Upper lobe of right lung (tissue), 1 donor: ENCODE measurements around the gene ERC2. TPM values are rescaled to one million over a fixed set of nuclear protein-coding genes. Genes with fewer than 3 reads are reported as not detected.
A peak's percentile ranks its signal among the peaks of the same experiment; 100 is the strongest.

Experiments
- ATAC-seq: fragments of 200-7000 bp; cut with Tn5 transposase; one replicate; pipeline ENCODE4 v1.9.1; 2020; ENCODE audit warnings: mild to moderate bottlenecking, moderate library complexity
- DNase-seq: peaks from one replicate; pipeline ENCODE4 v3.0.0-alpha.2; 2020
- H3K27ac ChIP-seq: fragments of 200-600 bp; one replicate; pipeline ENCODE4 v1.8.0; 2022
- H3K27me3 ChIP-seq: fragments of 200-600 bp; one replicate; pipeline ENCODE4 v1.8.0; 2022; ENCODE audit warnings: mild to moderate bottlenecking
- H3K36me3 ChIP-seq: fragments of 200-600 bp; one replicate; pipeline ENCODE4 v1.8.0; 2022
- H3K4me1 ChIP-seq: fragments of 200-600 bp; one replicate; pipeline ENCODE4 v1.8.0; 2022
- H3K4me3 ChIP-seq: fragments of 200-600 bp; one replicate; pipeline ENCODE4 v1.8.0; 2022; ENCODE audit warnings: mild to moderate bottlenecking
- H3K9me3 ChIP-seq: fragments of 200-600 bp; one replicate; pipeline ENCODE4 v1.8.0; 2022
- intact Hi-C: fragments of 100-400 bp; cut with DNase I; formaldehyde crosslinking; loops from one replicate; pipeline ENCODE4 v1.11.0; 2022
- total RNA-seq: library from RNA; stranded (reverse); fragmentation: NEBNext Ultra II Directional; extraction: Animal tissue kit (Norgen Biotek cat#: 25700); gene quantifications from one replicate; pipeline ENCODE4 v1.2.1, GENCODE V29; 2021
- TF ChIP-seq, protein P1 (sequence below): fragments of 200-600 bp; IDR thresholded peaks from one replicate; pipeline ENCODE4 v1.8.0; 2022; ENCODE audit warnings: antibody characterized with exemption
- donor health status: DM: no; HTN: yes; CAD: no; lungs with severe emphysema.

ERC2 gene
- total RNA-seq, 1 donor from 2014 or later, result 1.4 TPM

DNA sequence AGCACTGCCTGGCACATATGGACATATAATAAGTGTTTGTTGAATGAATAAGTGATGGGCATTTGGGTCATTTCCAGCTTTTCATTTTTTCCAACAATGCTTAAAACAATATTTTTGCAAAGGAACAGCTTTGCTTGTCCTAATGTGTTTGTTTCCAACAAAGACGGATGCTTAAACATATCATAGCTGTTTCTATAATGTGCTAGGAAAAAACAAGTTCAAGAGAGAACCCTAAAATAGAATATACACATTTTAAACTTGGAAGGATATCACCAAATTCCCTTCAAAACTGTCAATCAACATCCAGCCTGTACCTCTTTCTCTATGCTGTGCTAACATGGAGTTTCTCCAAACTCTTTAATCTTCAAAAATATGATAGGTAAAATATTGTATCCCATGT is 756.6 kb downstream of the ERC2 start:
- Histone ChIP-seq H3K4me3 (no peak overlapping the region), H3K27ac (no peak overlapping the region), H3K4me1 (no peaks in the 10 kb centered on the region), H3K9me3 (no peaks in the 10 kb centered on the region), H3K36me3 (no peaks in the 10 kb centered on the region), H3K27me3 (peaks cover 4% of the 10 kb centered on the region)
- TF ChIP-seq, protein P1, sequence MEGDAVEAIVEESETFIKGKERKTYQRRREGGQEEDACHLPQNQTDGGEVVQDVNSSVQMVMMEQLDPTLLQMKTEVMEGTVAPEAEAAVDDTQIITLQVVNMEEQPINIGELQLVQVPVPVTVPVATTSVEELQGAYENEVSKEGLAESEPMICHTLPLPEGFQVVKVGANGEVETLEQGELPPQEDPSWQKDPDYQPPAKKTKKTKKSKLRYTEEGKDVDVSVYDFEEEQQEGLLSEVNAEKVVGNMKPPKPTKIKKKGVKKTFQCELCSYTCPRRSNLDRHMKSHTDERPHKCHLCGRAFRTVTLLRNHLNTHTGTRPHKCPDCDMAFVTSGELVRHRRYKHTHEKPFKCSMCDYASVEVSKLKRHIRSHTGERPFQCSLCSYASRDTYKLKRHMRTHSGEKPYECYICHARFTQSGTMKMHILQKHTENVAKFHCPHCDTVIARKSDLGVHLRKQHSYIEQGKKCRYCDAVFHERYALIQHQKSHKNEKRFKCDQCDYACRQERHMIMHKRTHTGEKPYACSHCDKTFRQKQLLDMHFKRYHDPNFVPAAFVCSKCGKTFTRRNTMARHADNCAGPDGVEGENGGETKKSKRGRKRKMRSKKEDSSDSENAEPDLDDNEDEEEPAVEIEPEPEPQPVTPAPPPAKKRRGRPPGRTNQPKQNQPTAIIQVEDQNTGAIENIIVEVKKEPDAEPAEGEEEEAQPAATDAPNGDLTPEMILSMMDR, result no peak
- intact Hi-C loops, result no loop called here
- ATAC-seq (no peak), DNase-seq (no peak)

DNA sequence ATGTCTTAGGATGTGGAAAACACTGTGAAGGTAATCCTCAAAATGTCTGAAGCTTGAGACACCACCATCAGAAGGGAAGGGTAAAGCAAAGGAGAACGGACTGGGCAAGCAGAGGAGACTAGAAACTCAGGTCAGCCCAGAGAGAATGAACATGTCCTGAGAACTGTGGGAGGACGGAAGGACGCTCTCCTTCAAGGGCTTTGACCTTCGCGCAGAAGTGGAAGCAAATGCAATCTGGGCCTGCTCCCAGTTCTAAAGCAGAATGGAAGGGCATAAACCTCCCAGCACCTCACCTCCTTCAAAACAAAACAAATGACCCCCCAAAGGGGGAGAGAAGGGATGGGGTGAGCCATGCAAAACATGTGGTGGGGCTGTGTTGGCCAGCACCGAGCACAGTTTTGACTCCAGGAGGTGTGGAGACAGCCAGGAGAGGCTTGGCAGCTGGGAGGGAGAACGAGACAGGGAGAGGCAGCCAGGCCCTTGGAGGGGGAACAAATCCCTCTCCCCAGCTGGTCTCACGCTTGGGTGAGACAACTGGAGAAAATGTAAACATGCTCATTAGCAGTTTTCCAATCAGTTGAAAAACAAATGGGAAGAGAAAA is 758.8 kb downstream of the ERC2 start:
- intact Hi-C loops, result no loop called here
- TF ChIP-seq, protein P1, result no peak
- peaks cover 8% of the 10 kb centered on the region for H3K27me3 ChIP-seq
- no peak for ATAC-seq
- H3K4me1 ChIP-seq, result no peaks in the 10 kb centered on the region
- no peaks in the 10 kb centered on the region for H3K9me3 ChIP-seq
- no peak overlapping the region for H3K27ac ChIP-seq
- H3K4me3 ChIP-seq, result no peak overlapping the region
- H3K36me3 ChIP-seq, result no peaks in the 10 kb centered on the region
- DNase-seq, result no peak

DNA sequence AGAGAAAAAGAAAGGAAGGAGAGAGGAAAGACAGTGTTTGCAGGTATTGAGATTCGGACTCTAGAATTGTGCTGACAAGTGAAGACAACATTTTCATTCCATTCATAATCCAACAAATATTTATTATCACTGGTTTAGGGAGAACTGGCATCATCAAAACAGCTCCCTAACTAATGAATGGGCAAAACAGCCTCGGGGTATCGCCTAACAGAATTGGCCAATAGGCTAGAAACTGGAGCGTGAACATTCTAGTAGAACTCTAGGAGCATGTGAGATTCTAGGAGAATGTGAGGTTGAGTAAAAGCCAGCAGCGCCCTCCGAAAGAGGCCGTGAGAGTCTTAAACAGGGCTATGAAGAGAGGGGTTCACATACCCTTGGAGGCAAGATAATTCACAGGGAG is 759.3 kb downstream of the ERC2 start:
- TF ChIP-seq, protein P1, result no peak
- DNase-seq (no peak), ATAC-seq (no peak)
- H3K36me3 ChIP-seq, result no peaks in the 10 kb centered on the region
- no peaks in the 10 kb centered on the region for H3K4me1 ChIP-seq
- H3K27ac ChIP-seq, result no peak overlapping the region
- intact Hi-C loops, result no loop called here
- peaks cover 4% of the 10 kb centered on the region for H3K27me3 ChIP-seq
- H3K4me3 ChIP-seq, result no peak overlapping the region
- no peaks in the 10 kb centered on the region for H3K9me3 ChIP-seq

DNA sequence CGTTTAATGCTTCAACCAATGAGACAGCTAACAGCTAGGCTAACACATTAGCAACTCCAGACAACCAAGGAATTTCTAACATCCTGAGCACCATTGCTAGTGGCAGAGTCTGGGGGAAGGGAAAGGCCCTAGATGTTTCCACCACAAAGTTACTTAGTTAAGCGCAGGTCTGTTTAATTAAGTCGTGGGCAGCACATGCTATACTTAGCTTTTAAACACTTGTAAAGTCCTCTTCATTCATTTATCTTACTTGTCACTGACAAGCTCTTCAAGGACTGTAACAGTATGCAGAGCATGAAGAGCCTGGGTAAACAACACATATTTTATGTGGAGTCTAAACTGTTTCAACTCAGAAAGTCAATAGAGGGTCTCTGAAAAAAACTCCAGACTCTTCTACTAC is 760.0 kb downstream of the ERC2 start:
- no peak for DNase-seq

DNA sequence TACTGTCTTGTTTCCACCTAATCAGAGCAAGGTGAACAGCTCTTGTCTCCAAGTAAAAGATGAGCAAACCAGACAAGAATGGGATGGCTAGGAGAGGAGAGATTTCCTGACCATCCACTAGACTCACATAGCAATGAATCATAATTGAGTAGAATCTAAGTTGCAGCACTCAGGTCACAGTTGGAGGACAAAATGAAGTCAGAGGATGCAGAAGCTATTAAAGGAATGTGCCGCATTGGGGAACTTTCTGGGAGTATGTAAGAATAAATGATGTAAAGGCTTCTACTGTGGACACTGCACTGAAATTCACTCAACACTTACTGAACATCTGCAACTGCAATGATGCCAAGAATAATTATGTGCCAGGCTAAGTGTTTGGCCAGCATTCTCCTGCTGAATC is 763.7 kb downstream of the ERC2 start:
- DNase-seq, result no peak
- Histone ChIP-seq H3K27me3 (peaks cover 4% of the 10 kb centered on the region), H3K27ac (no peak overlapping the region), H3K9me3 (no peaks in the 10 kb centered on the region), H3K36me3 (no peaks in the 10 kb centered on the region), H3K4me3 (no peak overlapping the region), H3K4me1 (no peaks in the 10 kb centered on the region)
- no peak for ATAC-seq
- intact Hi-C loops, result no loop called here
- TF ChIP-seq, protein P1, result no peak

More for the DNA sequence above, 760.0 kb downstream of the ERC2 start:
- H3K36me3 ChIP-seq, result no peaks in the 10 kb centered on the region
- no peaks in the 10 kb centered on the region for H3K4me1 ChIP-seq
- H3K27me3 ChIP-seq, result peaks cover 4% of the 10 kb centered on the region
- TF ChIP-seq, protein P1, result no peak
- H3K9me3 ChIP-seq, result no peaks in the 10 kb centered on the region
- intact Hi-C loops, result no loop called here
- ATAC-seq, result peak; percentile 51
- no peak overlapping the region for H3K27ac ChIP-seq
- no peak overlapping the region for H3K4me3 ChIP-seq

DNA sequence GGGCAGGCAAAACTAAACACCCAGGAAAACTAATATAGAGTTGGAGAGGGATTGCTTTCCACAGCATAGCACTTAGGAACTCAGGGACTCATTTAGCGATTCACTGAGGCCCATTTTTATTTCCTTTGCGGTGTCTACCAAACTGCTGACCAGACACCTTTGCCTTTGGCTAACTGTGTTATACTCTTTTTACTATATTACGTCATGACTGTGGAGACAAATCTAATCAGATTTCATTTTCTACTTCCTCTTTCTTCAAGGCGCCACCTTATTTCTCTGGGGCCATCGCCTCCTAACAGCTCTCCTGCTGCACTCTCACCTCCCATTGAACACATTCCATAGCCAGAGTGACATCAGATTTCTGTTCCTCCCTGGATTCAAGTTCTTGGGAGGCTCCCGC is 765.4 kb downstream of the ERC2 start:
- peaks cover 9% of the 10 kb centered on the region for H3K27me3 ChIP-seq
- H3K4me1 ChIP-seq, result no peaks in the 10 kb centered on the region
- H3K4me3 ChIP-seq, result no peak overlapping the region
- no peak for DNase-seq
- TF ChIP-seq, protein P1, result no peak
- intact Hi-C loops, result no loop called here
- no peaks in the 10 kb centered on the region for H3K9me3 ChIP-seq
- H3K36me3 ChIP-seq, result no peaks in the 10 kb centered on the region
- H3K27ac ChIP-seq, result no peak overlapping the region
- ATAC-seq, result no peak
